Osteocyte (in vitro differentiated cells): Measurements from ENCODE around the gene MAN1A1. TPM values are rescaled to one million over a fixed set of nuclear protein-coding genes. Genes with fewer than 3 reads are reported as not detected.
"Not testable (repeated sequence)": the region's sequence is repeated elsewhere in the genome, so short reads cannot be mapped to it uniquely, and the experiment has no call there.

Source experiments
- DNase-seq: peaks from one replicate; pipeline ENCODE4 v3.0.0; 2021; ENCODE audit warnings: mixed read lengths; ENCODE audit not compliant: unreplicated experiment; ENCODE audit errors: extremely low spot score
- H3K27ac Mint-ChIP-seq: one replicate; pipeline ENCODE4 v1.8.0; 2021; ENCODE audit warnings: mild to moderate bottlenecking, mixed read lengths; ENCODE audit not compliant: unreplicated experiment
- H3K27me3 Mint-ChIP-seq: one replicate; pipeline ENCODE4 v1.8.0; 2021; ENCODE audit warnings: mixed read lengths; ENCODE audit not compliant: unreplicated experiment
- H3K36me3 Mint-ChIP-seq: one replicate; pipeline ENCODE4 v1.8.0; 2021; ENCODE audit warnings: mixed read lengths; ENCODE audit not compliant: unreplicated experiment
- H3K4me1 Mint-ChIP-seq: one replicate; pipeline ENCODE4 v1.8.0; 2021; ENCODE audit warnings: mixed read lengths; ENCODE audit not compliant: unreplicated experiment
- H3K4me3 Mint-ChIP-seq: one replicate; pipeline ENCODE4 v1.8.0; 2021; ENCODE audit warnings: mild to moderate bottlenecking, moderate library complexity, mixed read lengths; ENCODE audit not compliant: unreplicated experiment
- H3K9me3 Mint-ChIP-seq: one replicate; pipeline ENCODE4 v1.8.0; 2021; ENCODE audit warnings: mixed read lengths; ENCODE audit not compliant: unreplicated experiment
- total RNA-seq: library from RNA; stranded (reverse); gene quantifications from 2 replicates; pipeline ENCODE4 v1.2.1, GENCODE V29; 2021
- TF ChIP-seq, protein P1 (sequence below): fragments of 200-600 bp; sonication (generic); IDR thresholded peaks from 2 replicates; pipeline ENCODE4 v1.5.0; 2021; ENCODE audit warnings: antibody characterized with exemption, mild to moderate bottlenecking, moderate library complexity

MAN1A1 gene
- total RNA-seq, 1 donor from 2014 or later, result 7.0 TPM

DNA sequence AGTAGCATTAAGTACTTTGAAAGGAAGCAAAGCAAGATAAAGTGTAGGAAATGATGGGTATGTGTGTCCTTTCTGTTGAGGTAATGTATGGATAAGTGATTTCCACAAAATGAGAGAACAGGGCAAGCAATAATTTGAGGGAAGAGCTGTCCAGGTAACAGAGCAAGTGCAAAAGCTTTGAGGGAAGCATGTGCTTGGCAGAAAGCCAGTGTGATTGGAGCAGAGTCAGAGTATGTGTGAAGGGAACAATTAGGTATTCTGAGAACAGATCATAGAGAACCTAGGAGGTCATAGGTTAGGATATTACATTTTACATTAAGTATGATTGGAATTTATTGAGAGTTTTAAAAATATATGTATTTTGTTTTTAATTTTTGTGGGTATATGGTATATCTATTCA, 30.2 kb upstream of the MAN1A1 start:
- no peak for DNase-seq
- no peaks in the 10 kb centered on the region for H3K27me3 Mint-ChIP-seq
- H3K4me1 Mint-ChIP-seq, result no peaks in the 10 kb centered on the region
- TF ChIP-seq, protein P1, sequence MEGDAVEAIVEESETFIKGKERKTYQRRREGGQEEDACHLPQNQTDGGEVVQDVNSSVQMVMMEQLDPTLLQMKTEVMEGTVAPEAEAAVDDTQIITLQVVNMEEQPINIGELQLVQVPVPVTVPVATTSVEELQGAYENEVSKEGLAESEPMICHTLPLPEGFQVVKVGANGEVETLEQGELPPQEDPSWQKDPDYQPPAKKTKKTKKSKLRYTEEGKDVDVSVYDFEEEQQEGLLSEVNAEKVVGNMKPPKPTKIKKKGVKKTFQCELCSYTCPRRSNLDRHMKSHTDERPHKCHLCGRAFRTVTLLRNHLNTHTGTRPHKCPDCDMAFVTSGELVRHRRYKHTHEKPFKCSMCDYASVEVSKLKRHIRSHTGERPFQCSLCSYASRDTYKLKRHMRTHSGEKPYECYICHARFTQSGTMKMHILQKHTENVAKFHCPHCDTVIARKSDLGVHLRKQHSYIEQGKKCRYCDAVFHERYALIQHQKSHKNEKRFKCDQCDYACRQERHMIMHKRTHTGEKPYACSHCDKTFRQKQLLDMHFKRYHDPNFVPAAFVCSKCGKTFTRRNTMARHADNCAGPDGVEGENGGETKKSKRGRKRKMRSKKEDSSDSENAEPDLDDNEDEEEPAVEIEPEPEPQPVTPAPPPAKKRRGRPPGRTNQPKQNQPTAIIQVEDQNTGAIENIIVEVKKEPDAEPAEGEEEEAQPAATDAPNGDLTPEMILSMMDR, result no peak
- H3K4me3 Mint-ChIP-seq, result no peak overlapping the region
- H3K9me3 Mint-ChIP-seq, result no peaks in the 10 kb centered on the region
- H3K36me3 Mint-ChIP-seq, result no peaks in the 10 kb centered on the region
- no peak overlapping the region for H3K27ac Mint-ChIP-seq

DNA sequence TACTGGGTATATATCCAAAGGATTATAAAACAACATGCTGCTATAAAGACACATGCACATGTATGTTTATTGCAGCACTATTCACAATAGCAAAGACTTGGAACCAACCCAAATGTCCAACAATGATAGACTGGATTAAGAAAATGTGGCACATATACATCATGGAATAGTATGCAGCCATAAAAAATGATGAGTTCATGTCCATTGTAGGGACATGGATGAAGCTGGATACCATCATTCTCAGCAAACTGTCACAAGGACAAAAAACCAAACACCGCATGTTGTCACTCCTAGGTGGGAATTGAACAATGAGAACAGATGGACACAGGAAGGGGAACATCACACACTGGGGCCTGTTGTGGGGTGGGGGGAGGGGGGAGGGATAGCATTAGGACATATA, 27.5 kb upstream of the MAN1A1 start:
- not testable (repeated sequence) for H3K27ac Mint-ChIP-seq, H3K4me3 Mint-ChIP-seq
- H3K27me3 Mint-ChIP-seq, result peaks cover 11% of the 10 kb centered on the region

DNA sequence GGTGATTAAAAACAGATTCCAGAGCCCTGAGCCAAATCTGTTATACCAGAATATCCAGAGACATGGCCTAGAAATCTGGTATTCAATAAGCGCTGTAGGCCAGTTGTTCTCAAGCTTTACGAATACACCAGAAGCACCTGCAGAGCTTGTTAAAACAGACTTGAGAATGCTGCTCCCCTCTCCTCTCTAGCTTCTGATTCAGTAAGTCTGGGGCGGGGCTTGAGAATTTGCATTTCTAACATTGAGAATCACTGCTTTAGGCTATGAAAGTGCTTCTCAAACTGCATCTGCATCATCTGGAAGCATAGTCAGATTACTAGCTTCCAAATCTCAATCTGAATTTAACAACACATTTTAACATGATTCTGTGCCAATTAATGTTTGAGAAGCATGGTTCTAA, 20.5 kb upstream of the MAN1A1 start:
- H3K27ac Mint-ChIP-seq, result no peak overlapping the region
- TF ChIP-seq, protein P1, result no peak
- no peaks in the 10 kb centered on the region for H3K4me1 Mint-ChIP-seq
- H3K4me3 Mint-ChIP-seq, result no peak overlapping the region
- no peaks in the 10 kb centered on the region for H3K9me3 Mint-ChIP-seq
- no peak for DNase-seq
- no peaks in the 10 kb centered on the region for H3K36me3 Mint-ChIP-seq
- H3K27me3 Mint-ChIP-seq, result peaks cover 18% of the 10 kb centered on the region

More for the DNA sequence above, 27.5 kb upstream of the MAN1A1 start:
- not testable (repeated sequence) for H3K9me3 Mint-ChIP-seq, H3K36me3 Mint-ChIP-seq, DNase-seq, H3K4me1 Mint-ChIP-seq

DNA sequence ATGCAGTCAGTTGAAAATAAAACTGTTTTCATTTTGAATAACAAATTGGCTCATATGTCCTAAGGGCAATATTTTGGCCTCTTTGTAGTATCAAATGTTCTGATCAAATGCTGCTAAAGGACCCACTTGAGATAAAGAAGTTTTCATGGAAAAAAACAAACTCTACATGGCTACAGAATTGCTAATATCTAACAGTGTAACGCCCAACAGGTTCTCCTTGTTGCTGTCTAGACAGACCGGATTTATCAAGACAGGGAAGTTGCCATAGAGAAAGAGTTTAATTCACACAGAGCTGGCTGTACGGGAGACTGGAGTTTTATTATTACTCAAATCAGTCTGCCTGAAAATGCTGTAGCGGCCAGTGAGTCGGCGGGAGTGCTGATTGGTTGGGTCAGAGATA, 19.4 kb upstream of the MAN1A1 start:
- Mint-ChIP-seq H3K9me3 (no peaks in the 10 kb centered on the region), H3K4me3 (no peak overlapping the region), H3K27ac (no peak overlapping the region), H3K36me3 (no peaks in the 10 kb centered on the region), H3K4me1 (no peaks in the 10 kb centered on the region), H3K27me3 (peaks cover 24% of the 10 kb centered on the region)
- DNase-seq, result no peak
- TF ChIP-seq, protein P1, result no peak

DNA sequence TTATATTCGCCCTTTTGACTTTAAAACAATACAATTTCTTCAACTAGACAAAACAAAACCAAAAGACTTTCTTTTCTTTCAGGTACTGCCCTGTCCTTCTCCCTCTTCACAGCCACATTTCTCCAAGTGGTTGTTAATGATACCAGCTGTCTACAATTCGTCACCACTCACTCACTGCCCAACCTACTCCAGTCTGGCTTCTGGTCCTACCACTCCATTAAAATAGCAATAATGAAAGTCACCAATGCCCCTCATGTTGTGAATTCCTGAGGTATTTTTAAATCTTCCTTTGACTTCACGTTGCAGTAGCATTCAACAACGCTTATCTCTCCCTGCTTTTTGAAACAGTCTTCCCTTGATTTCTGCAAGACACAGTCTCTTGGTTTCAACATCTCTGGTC, 11.6 kb upstream of the MAN1A1 start:
- TF ChIP-seq, protein P1, result no peak

More for the DNA sequence above, 11.6 kb upstream of the MAN1A1 start:
- no peak overlapping the region for H3K27ac Mint-ChIP-seq
- no peak for DNase-seq
- peaks cover 57% of the 10 kb centered on the region for H3K27me3 Mint-ChIP-seq
- no peaks in the 10 kb centered on the region for H3K4me1 Mint-ChIP-seq
- H3K36me3 Mint-ChIP-seq, result no peaks in the 10 kb centered on the region
- H3K4me3 Mint-ChIP-seq, result no peak overlapping the region
- H3K9me3 Mint-ChIP-seq, result no peaks in the 10 kb centered on the region
